Fibroblast of upper back skin (primary cell): ENCODE results near the gene CCL28.
"Not testable (repeated sequence)": the region's sequence is repeated elsewhere in the genome, so short reads cannot be mapped to it uniquely, and the experiment has no call there.

Source experiments
- DNase-seq: peaks from one replicate; pipeline ENCODE4 v3.0.0-alpha.2; 2013

The CCL28 gene

DNA sequence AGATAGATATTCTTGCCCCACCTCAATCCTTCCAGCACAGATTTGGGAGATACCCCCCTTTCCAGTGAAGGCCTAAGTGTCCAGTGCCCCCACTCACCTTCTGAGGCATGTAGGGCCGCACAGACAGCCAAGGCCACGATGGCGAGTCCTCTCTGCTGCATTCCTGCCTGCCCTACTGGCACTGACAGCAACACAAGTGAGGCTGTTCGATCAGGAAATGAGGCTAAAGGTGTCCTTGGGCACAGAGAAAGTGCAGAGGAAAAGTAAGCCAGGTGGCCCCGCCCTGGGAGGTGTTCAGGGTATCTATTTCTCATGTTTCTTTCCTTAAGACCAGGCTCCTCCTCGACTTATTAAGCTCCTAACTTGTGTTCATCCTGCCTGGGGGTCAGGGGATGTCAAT lies at the start of gene CCL28:
Gene CCL28, minus strand, starts transcription at position 236 of the 400 bp plus-strand sequence. Its CDS starts 75 bp downstream, at position 161.
- DNase-seq = no peak

GRCh38 chr5:43461066-43461465 lies 48.9 kb upstream of the CCL28 start:
- no peak for DNase-seq

- DNase-seq = no peak
Observed at GRCh38 chr5:43456556-43456955, 44.4 kb upstream of the CCL28 start.

DNA sequence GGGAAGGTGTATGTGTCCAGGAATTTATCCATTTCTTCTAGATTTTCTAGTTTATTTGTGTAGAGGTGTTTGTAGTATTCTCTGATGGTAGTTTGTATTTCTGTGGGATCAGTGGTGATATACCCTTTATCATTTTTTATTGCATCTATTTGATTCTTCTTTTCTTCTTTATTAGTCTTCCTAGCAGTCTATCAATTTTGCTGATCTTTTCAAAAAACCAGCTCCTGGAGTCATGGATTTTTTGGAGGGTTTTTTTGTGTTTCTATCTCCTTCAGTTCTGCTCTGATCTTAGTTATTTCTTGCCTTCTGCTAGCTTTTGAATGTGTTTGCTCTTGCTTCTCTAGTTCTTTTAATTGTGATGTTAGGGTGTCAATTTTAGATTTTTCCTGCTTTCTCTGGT lies 29.4 kb upstream of the CCL28 start:
- not testable (repeated sequence) for DNase-seq

DNA sequence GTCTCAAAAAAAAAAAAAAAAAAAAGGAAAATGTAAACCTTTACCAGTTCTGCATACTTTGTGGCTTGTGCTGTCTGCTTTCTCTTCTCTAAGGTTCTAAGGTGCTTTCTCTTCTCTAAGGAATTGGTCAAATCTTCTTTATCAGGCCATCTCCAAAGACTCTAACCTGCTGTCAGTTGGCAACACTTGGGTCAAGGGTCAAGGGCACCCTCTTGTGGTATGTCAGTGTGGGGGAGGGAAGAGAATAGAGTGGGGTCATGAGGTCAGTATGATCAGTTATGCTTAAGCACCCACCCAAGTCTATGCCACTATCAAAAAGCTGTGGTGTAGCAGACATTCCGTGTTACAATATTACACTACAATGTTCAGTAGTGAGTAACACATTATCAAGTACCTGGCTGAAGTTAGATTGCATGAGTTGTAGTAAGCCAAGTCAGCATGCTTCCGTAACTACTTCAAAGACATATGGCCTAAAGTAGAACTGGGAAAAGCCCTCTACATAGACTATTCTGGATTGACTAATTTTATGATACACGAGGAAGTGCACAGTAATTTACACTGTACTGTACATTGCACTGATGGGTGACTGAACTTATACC lies 25.0 kb upstream of the CCL28 start:
- no peak for DNase-seq

DNA sequence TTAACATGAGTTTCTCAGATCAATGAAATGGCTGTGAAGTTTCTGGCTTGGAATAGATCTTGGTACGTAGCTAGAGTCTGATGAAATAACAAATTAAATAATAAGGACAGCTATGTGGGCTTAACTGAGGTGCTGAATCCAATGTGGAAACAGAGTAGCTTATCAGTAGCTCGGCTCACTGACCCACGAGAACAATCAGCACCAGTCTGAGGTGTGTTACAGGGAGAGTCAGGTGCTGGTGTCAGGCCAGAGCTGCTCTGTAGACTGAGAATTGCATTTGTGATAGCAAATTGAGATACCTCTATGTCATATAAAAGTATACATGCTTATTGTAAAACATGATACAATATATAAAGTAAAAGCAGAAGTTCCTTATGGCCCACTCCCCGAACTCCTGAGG lies 21.2 kb upstream of the CCL28 start:
- no peak for DNase-seq

GRCh38 chr5:43432486-43433375 lies 20.5 kb upstream of the CCL28 start:
- peak; percentile 84 for DNase-seq

DNA sequence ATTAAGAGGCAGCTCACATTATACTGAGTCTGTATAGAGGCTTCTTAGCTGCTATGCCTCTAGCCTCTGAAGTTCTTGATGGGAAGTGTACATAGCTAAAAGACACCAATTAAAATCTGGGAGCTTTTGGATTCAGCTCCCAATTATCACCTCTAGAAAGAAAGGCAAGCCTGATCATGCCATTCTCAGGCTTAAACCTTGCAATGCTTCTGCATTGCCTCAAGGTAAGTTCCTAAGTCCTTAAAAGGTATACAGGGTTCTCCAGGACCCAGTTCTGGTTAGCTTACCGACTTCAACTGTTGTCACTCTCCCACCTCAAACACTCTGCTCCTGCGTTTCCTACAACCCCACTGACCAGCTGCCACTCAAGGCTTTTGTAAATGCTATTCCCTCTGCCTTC lies 17.5 kb upstream of the CCL28 start:
- DNase-seq = no peak

DNA sequence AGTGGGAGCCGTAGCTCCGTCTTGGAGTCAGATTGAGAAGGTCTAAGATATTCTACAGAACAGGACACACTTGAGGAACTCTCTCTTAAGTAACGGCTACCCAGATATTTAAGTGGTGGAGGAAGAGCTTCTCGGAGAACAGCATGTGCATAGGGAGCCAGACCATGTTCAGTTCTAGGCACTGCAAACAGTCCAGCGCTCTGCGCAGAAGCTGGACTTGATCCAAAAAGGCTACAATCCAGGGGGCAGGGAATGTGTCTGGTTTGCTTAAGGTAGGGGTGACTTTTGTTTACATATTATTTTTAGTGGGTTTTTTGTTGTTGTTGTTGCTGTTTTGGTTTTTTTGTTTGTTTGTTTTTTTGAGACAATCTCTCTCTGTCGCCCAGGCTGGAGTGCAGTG lies 16.8 kb upstream of the CCL28 start:
- no peak for DNase-seq

- no peak for DNase-seq
Observed at GRCh38 chr5:43427306-43427705, 15.1 kb upstream of the CCL28 start.

GRCh38 chr5:43425983-43426382 lies 13.8 kb upstream of the CCL28 start:
- peak; percentile 75 for DNase-seq

GRCh38 chr5:43423086-43423485 lies 10.9 kb upstream of the CCL28 start:
- DNase-seq = not testable (repeated sequence)

DNA sequence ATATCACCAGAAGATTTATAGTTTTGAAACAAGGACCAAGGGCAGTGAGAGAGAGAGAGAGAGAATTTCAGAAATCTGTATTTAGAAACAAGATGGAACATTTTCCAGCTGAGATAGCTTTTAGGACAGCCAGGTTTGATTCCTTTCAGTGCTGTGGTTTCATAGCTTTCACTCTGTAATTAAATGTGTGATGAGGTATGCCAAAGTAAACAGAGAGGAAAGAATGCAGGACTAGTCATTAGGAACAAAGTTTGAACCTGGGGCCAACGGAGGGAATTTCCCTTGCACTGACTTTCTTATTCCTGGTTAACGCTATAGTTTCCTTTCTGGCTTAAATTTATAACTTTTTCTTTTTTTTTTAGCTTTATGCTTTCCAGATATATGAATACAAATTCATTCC lies 10.0 kb upstream of the CCL28 start:
- DNase-seq = peak; percentile 34

DNA sequence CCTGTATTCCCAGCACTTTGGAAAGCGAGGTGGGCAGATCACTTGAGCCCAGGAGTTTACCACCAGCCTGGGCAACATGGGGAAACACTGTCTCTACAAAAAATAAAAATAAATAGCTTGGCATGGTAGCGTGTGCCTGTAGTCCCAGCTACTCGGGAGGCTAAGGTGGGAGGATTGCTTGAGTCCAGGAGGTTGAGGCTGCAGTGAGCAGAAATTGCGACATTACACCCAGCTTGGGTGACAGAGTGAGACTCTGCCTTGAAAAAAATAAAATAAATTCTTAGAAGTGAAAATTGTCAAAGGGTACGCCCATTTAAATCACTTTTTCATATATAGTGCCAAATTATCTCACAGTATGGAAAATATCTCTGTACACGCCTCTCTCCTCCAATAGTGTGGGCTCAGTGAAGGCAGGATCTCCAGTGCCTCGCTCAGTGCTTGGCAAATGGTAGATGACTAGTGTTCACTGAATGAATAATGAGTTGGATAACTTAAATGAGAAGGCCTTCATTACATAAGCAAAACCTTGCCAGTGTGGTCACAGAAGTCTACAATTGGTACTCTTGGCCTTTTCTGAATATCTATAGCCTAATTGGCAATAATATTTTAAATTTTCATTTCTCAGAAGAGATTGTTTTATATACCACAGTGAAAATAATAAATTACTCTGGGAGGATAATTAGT lies 9.4 kb upstream of the CCL28 start:
- DNase-seq = no peak

- no peak for DNase-seq
Observed at GRCh38 chr5:43420241-43420640, 8.1 kb upstream of the CCL28 start.

GRCh38 chr5:43418561-43418960 lies 6.4 kb upstream of the CCL28 start:
- DNase-seq = no peak

DNA sequence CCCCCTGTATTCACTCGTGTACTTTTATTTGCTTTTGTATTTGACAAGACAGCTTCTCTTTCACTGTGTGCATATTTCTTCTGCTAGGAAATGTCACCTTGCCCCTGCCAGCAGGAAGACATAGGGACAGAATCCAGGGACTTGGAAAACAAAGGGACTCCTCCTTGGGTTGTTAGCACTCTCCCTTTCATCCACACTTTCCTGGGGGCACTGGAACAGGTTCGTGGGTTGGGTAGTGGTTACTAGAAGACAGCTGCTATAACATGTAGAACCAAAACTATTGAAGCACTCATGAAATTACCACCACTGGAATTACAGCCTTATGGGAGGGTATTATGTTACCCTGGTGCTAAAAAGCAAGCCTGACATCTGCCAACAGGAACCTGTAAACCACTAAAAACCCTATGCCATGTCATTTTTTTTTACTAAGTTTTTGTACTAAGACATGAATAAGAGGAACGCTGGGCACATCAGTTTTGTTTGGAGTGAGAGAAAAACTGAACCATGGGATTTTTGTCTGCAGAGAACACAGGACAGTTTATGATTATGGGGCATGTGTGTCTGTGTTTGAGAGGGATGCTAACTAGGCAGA lies 4.7 kb upstream of the CCL28 start:
- no peak for DNase-seq

GRCh38 chr5:43415935-43416802 lies 4.0 kb upstream of the CCL28 start:
- DNase-seq = no peak

GRCh38 chr5:43413966-43414365 lies 1.8 kb upstream of the CCL28 start:
- no peak for DNase-seq

- no peak for DNase-seq
Observed at GRCh38 chr5:43412644-43413043, 453 bp upstream of the CCL28 start.

- DNase-seq = no peak
Observed at GRCh38 chr5:43411495-43411894, 696 bp downstream of the CCL28 start.

DNA sequence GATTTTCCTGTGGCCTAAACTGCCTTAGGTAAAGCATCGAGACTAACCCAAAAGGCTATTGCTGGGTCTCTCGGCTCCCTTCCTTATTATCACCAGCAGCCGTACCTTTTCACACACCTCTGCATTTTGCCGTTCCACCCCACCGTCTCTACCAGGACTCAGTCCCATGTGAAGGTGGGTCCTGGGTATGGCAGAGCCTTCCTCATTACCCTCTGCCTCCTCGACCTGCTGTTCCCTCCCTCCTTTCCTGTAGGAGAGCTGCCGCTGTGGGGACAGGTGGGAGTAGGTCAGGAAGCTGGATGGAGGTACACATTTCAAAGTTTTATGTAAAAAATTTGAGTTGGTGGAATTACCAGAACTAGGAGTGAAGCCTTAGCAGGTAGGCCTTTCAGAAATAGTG lies 1.8 kb downstream of the CCL28 start:
- no peak for DNase-seq
